ENCODE measurements around the gene ETV6. TPM values are rescaled to one million over a fixed set of nuclear protein-coding genes. Genes with fewer than 3 reads are reported as not detected.

ETV6 gene
- total RNA-seq, 6 experiments from 2014 or later, result 7.2 to 28.3 (median 11.0) TPM

- WGBS (ENCODE audit: insufficient coverage, low coverage, low lambda C conversion rate, missing lambda C conversion rate), result no CpG with 5 or more reads among the region's 2 CpGs
- intact Hi-C loops (cut with DNase I), result no loop called here
- DNase-seq (no peak), ATAC-seq (no peak)
- Histone ChIP-seq H3K9me3 (no peaks in the 10 kb centered on the region), H3K27ac (no peak overlapping the region), H3K4me3 (no peak overlapping the region), H3K36me3 (no peaks in the 10 kb centered on the region), H3K4me1 (peaks cover 0 to 30% (median 1%) of the 10 kb centered on the region in 4 donors), H3K27me3 (no peaks in the 10 kb centered on the region)
- TF ChIP-seq POLR2A (IDR thresholded peaks at IDR 0.05) (no peak), CTCF (IDR thresholded peaks at IDR 0.05) (no peak)
Observed at GRCh38 chr12:11654802-11655201, 5.3 kb downstream of the ETV6 start.

DNA sequence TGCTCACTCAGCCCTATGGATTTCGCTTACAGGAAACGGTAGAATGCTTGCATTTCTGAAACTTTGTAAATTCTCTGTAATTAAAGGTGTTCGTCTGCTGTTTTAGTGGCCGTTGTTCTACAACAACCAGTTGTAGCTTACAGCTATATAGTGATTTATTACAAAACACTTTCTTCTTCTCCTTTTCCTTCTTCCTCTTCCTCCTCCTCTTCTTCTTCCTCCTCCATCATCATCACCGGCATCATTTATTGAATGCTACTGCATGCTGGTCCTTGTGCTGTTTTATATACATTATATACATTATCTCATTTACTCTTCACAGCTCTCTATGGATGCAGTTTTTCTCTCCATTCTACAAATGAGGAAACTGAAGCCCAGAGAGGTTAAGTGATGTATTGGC is 6.4 kb downstream of the ETV6 start:
- H3K27ac ChIP-seq, result no peak overlapping the region
- intact Hi-C loops (cut with DNase I), result no loop called here
- ATAC-seq, result no peak
- WGBS (ENCODE audit: insufficient coverage, low coverage, low lambda C conversion rate, missing lambda C conversion rate), result 78% methylated on average over 5 of the region's 5 CpGs
- TF ChIP-seq POLR2A (IDR thresholded peaks at IDR 0.05) (no peak), CTCF (IDR thresholded peaks at IDR 0.05) (no peak)
- no peaks in the 10 kb centered on the region for H3K36me3 ChIP-seq
- no peak overlapping the region for H3K4me3 ChIP-seq
- no peaks in the 10 kb centered on the region for H3K27me3 ChIP-seq
- no peaks in the 10 kb centered on the region for H3K9me3 ChIP-seq
- peaks cover 0 to 39% (median 2%) of the 10 kb centered on the region in 4 donors for H3K4me1 ChIP-seq
- no peak for DNase-seq

DNA sequence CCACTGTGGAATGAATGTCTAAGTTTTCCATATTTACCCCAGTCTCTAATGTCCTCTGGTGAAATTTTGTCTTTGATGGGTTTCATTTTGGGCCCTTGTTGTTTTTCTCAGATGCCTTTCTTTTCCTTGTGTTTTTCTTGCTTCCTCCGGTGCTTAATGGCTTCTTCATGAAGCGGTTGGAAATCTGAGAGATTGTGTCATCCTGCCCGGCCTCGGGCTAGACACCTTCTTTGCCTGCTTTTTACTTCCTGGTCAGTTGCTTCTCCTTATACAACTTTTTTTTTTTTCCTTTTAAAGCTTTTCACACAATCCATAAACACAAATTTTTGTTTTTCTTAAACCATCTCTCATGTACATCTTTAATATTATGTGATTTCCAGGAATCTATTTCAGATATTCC is 7.1 kb downstream of the ETV6 start:
- 64% methylated on average over 4 of the region's 4 CpGs for WGBS (ENCODE audit: insufficient coverage, low coverage, low lambda C conversion rate, missing lambda C conversion rate)
- Histone ChIP-seq H3K27me3 (no peaks in the 10 kb centered on the region), H3K36me3 (no peaks in the 10 kb centered on the region), H3K4me1 (peaks cover 0 to 34% (median 4%) of the 10 kb centered on the region in 4 donors), H3K4me3 (no peak overlapping the region), H3K9me3 (no peaks in the 10 kb centered on the region), H3K27ac (no peak overlapping the region)
- TF ChIP-seq CTCF (IDR thresholded peaks at IDR 0.05), result no peak
- DNase-seq (no peak), ATAC-seq (no peak)
- intact Hi-C loops (cut with DNase I), result no loop called here

GRCh38 chr12:11657511-11657910 is 8.0 kb downstream of the ETV6 start:
- intact Hi-C loops (cut with DNase I), result no loop called here
- H3K4me3 ChIP-seq, result no peak overlapping the region
- no peak overlapping the region for H3K27ac ChIP-seq
- no peak for DNase-seq
- peaks cover 0 to 25% (median 4%) of the 10 kb centered on the region in 4 donors for H3K4me1 ChIP-seq
- H3K9me3 ChIP-seq, result no peaks in the 10 kb centered on the region
- no peaks in the 10 kb centered on the region for H3K36me3 ChIP-seq
- no peak for ATAC-seq
- H3K27me3 ChIP-seq, result no peaks in the 10 kb centered on the region
- 84% methylated on average over 3 of the region's 6 CpGs for WGBS (ENCODE audit: insufficient coverage, low coverage, low lambda C conversion rate, missing lambda C conversion rate)
- TF ChIP-seq POLR2A (IDR thresholded peaks at IDR 0.05), result no peak
- TF ChIP-seq CTCF (IDR thresholded peaks at IDR 0.05), result no peak

- Histone ChIP-seq H3K27ac (no peak overlapping the region), H3K9me3 (no peaks in the 10 kb centered on the region), H3K27me3 (no peaks in the 10 kb centered on the region), H3K4me1 (peaks cover 0 to 25% (median 4%) of the 10 kb centered on the region in 4 donors), H3K4me3 (no peak overlapping the region), H3K36me3 (no peaks in the 10 kb centered on the region)
- intact Hi-C loops (cut with DNase I), result no loop called here
- ATAC-seq, result no peak
- 81% methylated on average over 2 of the region's 2 CpGs for WGBS (ENCODE audit: insufficient coverage, low coverage, low lambda C conversion rate, missing lambda C conversion rate)
- TF ChIP-seq POLR2A (IDR thresholded peaks at IDR 0.05), result no peak
- TF ChIP-seq CTCF (IDR thresholded peaks at IDR 0.05), result no peak
- no peak for DNase-seq
Observed at GRCh38 chr12:11658791-11659190, 9.3 kb downstream of the ETV6 start.

Data from right lobe of liver (tissue), 6 donors.